Naive B cell (primary cell): Measurements from ENCODE around the gene PKNOX2. TPM values are rescaled to one million over a fixed set of nuclear protein-coding genes. Genes with fewer than 3 reads are reported as not detected.

Experiments used
- ATAC-seq, 2 donors: fragments of 150-1000 bp; cut with Tn5 transposase; 2 replicates each; pipeline ENCODE4 v1.10.0; 2021; ENCODE audit warnings: low read depth in 2 of 2, mild to moderate bottlenecking in 2 of 2, moderate library complexity in 2 of 2
- DNase-seq: peaks from one replicate; pipeline ENCODE4 v3.0.0; 2022
- H3K27ac Mint-ChIP-seq, 6 donors: one replicate each; pipeline ENCODE4 v1.8.0; 2020 to 2022; ENCODE audit warnings: mild to moderate bottlenecking in 6 of 6, mixed read lengths in 6 of 6, moderate library complexity in 5 of 6, inconsistent platforms in 2 of 6
- H3K27me3 Mint-ChIP-seq, 3 donors: one replicate each; pipeline ENCODE4 v1.8.0; 2021 to 2022; ENCODE audit warnings: mixed read lengths in 3 of 3, mild to moderate bottlenecking in 1 of 3
- H3K36me3 Mint-ChIP-seq, 2 donors: one replicate each; pipeline ENCODE4 v1.8.0; 2020 to 2022; ENCODE audit warnings: mixed read lengths in 2 of 2, inconsistent platforms in 1 of 2, mild to moderate bottlenecking in 1 of 2
- H3K4me1 Mint-ChIP-seq, 3 donors: one replicate each; pipeline ENCODE4 v1.8.0; 2020 to 2022; ENCODE audit warnings: mixed read lengths in 3 of 3, inconsistent platforms in 1 of 3, mild to moderate bottlenecking in 1 of 3, moderate library complexity in 1 of 3
- H3K4me3 Mint-ChIP-seq, 8 donors: one replicate each; pipeline ENCODE4 v1.8.0; 2020 to 2022; ENCODE audit warnings: mild to moderate bottlenecking in 8 of 8, mixed read lengths in 8 of 8, moderate library complexity in 8 of 8, inconsistent platforms in 2 of 8
- H3K9me3 Mint-ChIP-seq, 7 donors: one replicate each; pipeline ENCODE4 v1.8.0; 2020 to 2022; ENCODE audit warnings: mixed read lengths in 7 of 7, mild to moderate bottlenecking in 5 of 7, inconsistent platforms in 2 of 7, moderate library complexity in 1 of 7
- polyA plus RNA-seq, 6 donors: library from polyadenylated mRNA; unstranded; fragments of 300-500 nt; fragmentation: Illumina TruSeq; gene quantifications; one replicate each; pipeline ENCODE4 v1.2.3, GENCODE V29; 2021; ENCODE audit warnings: low read depth in 6 of 6

PKNOX2 gene
- polyA plus RNA-seq, 6 donors from 2014 or later, result not detected

DNA sequence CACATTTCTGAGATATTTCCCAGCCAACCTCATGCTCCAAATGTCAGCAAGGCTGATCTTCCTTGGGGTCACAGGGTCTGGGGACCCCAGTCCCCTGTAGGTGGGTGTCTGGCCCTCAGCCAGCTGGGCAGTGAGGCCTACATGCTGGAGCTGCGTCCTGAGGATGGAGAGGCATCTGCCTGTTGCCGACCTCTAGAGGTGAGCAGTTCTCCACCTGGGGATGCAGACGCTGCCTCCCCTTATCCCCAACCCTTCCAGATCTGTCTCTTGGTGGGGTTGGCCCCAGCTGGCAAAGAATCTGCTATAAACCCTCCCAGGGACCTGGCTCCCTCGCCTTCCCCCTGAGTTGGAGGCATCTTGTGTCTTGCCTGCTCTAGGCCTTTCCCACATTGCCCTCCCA is 79.6 kb downstream of the PKNOX2 start:
- Mint-ChIP-seq H3K9me3 (peaks cover 0 to 3% (median 0%) of the 10 kb centered on the region in 7 donors), H3K4me3 (no peak overlapping the region), H3K4me1 (no peaks in the 10 kb centered on the region), H3K27me3 (peaks cover 4 to 48% (median 29%) of the 10 kb centered on the region in 3 donors), H3K36me3 (no peaks in the 10 kb centered on the region), H3K27ac (no peak overlapping the region)
- DNase-seq, result no peak
- ATAC-seq, result no peak

DNA sequence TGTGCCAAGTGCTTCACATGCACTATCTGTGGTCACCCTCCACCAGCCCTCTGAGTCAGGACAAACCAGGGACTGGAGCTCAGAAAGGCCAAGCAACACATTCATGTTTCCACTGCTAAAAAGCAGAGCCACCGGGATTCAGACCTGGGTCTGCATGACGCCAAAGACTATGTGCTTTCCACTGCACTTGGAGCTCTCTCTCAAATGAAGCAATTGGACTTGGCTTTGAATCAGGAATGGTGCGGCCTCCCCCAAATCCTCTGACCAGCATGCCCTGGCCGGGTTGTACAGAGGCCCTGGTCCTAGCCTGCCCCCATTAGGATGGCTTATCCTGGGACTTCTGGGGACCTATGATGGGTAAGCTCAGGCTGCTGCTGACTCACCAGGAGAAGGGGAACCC is 80.7 kb downstream of the PKNOX2 start:
- H3K9me3 Mint-ChIP-seq, result peaks cover 0 to 3% (median 0%) of the 10 kb centered on the region in 7 donors
- peaks cover 4 to 39% (median 21%) of the 10 kb centered on the region in 3 donors for H3K27me3 Mint-ChIP-seq
- ATAC-seq, result no peak
- no peak for DNase-seq
- no peak overlapping the region for H3K4me3 Mint-ChIP-seq
- H3K27ac Mint-ChIP-seq, result no peak overlapping the region
- H3K4me1 Mint-ChIP-seq, result no peaks in the 10 kb centered on the region
- H3K36me3 Mint-ChIP-seq, result no peaks in the 10 kb centered on the region

DNA sequence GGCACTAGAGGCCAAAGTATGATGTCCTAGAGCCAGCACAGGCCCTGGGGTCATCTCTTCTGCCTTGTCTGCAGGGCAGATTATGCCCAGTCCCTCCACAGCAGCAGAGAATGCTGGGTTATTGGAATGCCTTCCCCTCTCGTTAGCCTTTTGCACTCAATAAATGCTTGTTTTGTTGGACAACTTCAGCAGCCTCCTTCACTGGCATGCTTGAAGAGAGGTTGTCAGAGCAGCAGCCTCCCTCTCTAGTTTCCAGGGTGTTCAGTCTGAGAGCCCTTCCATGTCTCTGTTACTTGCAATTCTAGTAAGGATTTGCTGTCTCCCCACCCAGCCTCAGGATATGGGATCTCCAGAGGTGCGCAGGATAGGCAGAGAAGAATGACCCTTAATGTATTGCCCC is 82.9 kb downstream of the PKNOX2 start:
- H3K27ac Mint-ChIP-seq, result no peak overlapping the region
- H3K27me3 Mint-ChIP-seq, result peaks cover 4 to 45% (median 11%) of the 10 kb centered on the region in 3 donors
- no peak for DNase-seq
- no peak overlapping the region for H3K4me3 Mint-ChIP-seq
- no peaks in the 10 kb centered on the region for H3K36me3 Mint-ChIP-seq
- H3K9me3 Mint-ChIP-seq, result no peaks in the 10 kb centered on the region
- H3K4me1 Mint-ChIP-seq, result no peaks in the 10 kb centered on the region
- no peak for ATAC-seq

DNA sequence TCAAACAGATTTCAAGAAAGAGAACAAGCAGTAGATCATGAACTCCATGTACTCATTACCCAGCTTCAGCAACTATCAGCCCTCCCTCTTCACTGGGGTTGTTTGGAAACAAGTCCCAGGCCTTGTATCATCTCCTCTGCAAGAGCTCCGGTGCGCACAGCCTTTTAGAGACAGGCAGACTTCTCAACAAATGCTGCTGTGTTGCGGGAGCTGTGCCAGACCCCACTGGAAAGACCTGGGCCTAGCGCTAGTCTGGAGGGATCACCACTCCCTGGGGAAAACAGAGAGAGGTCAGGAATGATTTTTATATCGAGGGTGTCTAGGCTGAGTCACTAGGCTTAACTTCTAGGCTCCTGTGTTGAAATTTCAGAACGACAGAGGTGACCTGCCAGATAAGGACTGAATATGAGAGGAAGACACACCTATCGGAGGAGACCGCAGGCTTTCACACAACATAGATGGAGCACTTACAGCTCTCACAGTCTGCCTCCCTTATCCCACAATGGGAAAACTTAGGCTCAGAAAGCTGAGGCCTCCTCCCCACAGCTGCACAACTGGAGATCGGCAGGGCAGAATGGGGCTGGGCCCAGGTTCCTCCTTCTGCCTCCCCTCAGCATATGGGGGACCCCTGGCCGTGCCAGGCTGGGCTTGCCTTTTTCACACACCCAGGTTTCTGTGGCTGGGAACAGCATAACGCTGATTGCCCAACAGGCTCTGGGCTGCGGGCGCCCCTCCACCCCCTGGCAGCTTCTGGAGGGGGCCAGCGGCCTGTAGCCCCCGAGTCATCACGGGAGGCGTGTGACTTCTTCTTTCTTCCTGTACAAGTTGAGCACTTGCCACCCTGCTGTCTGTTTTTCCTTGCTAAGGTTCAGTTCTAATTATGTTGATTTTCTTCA is 86.0 kb downstream of the PKNOX2 start:
- no peaks in the 10 kb centered on the region for H3K4me1 Mint-ChIP-seq

DNA sequence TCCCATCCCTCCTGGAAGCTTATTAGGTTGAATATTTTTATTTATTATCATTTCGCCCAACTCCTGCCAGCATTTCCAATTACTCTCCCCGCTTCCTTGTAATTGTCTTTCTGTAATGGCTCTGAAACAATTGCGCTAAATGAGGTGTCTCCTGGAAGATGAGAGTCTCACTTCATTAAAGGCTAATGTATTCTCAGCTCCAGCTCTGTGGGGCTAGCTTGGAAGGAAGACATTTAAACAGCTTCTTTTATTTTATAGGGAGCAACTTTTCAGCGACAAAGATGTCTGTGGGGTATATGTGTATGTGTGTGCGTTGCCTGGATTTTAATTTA is 86.6 kb downstream of the PKNOX2 start:
- ATAC-seq, result no peak
- peaks cover 5 to 37% (median 13%) of the 10 kb centered on the region in 3 donors for H3K27me3 Mint-ChIP-seq

More for the DNA sequence above, 86.0 kb downstream of the PKNOX2 start:
- peaks cover 6 to 43% (median 13%) of the 10 kb centered on the region in 3 donors for H3K27me3 Mint-ChIP-seq
- ATAC-seq, result no peak
- no peaks in the 10 kb centered on the region for H3K36me3 Mint-ChIP-seq
- H3K27ac Mint-ChIP-seq, result no peak overlapping the region
- DNase-seq, result no peak
- no peak overlapping the region for H3K4me3 Mint-ChIP-seq
- no peaks in the 10 kb centered on the region for H3K9me3 Mint-ChIP-seq

DNA sequence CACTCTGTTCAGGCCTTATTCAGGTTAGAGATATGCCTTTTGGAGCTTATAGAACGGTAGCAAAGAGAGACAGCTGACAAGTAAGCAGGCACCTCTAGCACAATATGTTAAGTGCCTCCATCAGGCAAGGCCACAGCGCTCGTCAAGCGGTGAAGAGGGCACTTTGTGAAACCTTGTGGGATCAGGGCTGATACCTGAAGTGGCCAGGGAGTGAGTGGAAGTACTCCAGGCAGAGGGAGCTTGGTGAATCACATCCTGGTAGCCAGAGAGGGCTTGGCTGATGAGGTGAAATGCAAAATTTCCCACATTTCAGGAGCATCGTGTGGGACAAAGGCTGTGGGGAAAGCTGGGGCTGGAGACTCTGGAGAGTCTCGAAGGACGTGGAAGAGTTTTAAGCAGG is 87.4 kb downstream of the PKNOX2 start:
- Mint-ChIP-seq H3K4me3 (no peak overlapping the region), H3K27me3 (peaks cover 5 to 29% (median 11%) of the 10 kb centered on the region in 3 donors)

More for the DNA sequence above, 86.6 kb downstream of the PKNOX2 start:
- Mint-ChIP-seq H3K9me3 (no peaks in the 10 kb centered on the region), H3K27ac (no peak overlapping the region), H3K36me3 (no peaks in the 10 kb centered on the region), H3K4me1 (no peaks in the 10 kb centered on the region), H3K4me3 (no peak overlapping the region)
- DNase-seq, result no peak

DNA sequence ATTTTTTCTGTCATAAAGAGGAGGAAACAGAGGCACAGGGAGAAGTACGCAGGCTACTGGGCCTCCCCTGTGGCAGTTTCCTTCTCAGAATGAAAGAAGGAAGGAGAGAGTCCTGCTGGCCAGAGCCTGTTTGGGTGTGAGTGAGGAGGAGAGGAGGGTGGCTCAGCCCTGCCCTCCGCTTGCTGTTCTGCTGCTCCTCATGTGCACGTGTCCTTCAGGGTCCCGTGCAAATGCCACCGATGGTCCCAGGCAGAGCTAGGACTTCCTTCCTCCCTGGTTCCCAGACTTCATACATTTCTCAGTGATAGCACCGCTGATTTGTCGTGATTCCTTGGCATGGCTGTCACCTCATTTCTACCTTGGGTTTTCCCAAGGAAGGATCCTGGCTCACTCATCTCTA is 88.7 kb downstream of the PKNOX2 start:
- no peaks in the 10 kb centered on the region for H3K4me1 Mint-ChIP-seq
- H3K4me3 Mint-ChIP-seq, result no peak overlapping the region
- H3K36me3 Mint-ChIP-seq, result no peaks in the 10 kb centered on the region
- H3K9me3 Mint-ChIP-seq, result no peaks in the 10 kb centered on the region
- no peak overlapping the region for H3K27ac Mint-ChIP-seq
- no peak for DNase-seq
- no peak for ATAC-seq
- H3K27me3 Mint-ChIP-seq, result peaks cover 5 to 17% (median 11%) of the 10 kb centered on the region in 3 donors

More for the DNA sequence above, 87.4 kb downstream of the PKNOX2 start:
- Mint-ChIP-seq H3K27ac (peak overlapping the region in 1 of 6 donors; percentile 72), H3K4me1 (no peaks in the 10 kb centered on the region), H3K36me3 (no peaks in the 10 kb centered on the region), H3K9me3 (no peaks in the 10 kb centered on the region)
- DNase-seq, result no peak
- no peak for ATAC-seq

DNA sequence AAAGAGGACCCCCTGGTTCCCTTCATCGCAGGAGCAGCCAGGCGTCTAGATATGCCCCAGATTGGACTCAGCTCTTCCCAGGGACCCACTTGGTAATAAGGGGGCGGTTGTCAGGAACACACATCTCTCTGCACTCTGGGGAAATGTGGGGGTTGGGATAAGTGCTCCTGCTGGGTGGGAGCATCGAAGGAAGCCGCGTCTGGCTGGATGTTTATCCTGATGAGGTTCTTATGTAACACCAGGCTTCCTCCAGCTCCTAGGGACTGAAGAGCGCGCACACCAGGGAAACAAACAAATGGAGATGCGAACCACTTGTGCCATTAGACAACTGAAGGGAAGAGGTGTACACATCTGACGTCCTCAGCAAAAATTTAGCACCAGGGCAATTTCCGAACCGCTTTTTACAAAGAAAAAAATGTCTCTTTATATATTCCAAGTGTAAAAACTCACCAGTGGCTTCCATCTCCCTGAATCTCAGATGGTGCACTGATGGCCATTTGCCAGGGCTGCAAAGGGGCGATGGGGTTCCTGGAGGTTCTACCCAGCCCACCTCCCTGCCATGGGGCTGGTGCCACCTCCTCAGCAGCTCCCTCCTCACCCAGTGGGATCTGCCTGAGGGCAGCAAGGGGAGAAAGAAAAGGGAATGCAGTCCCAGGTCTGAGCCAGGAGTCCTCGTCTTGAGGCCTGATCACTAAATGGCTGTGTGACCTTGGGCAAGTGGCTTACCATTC is 89.4 kb downstream of the PKNOX2 start:
- ATAC-seq (no peak), DNase-seq (no peak)
- H3K9me3 Mint-ChIP-seq, result no peaks in the 10 kb centered on the region
- H3K27me3 Mint-ChIP-seq, result peaks cover 5 to 17% (median 11%) of the 10 kb centered on the region in 3 donors
- no peaks in the 10 kb centered on the region for H3K36me3 Mint-ChIP-seq
- H3K27ac Mint-ChIP-seq, result no peak overlapping the region
- H3K4me3 Mint-ChIP-seq, result no peak overlapping the region
- H3K4me1 Mint-ChIP-seq, result no peaks in the 10 kb centered on the region

DNA sequence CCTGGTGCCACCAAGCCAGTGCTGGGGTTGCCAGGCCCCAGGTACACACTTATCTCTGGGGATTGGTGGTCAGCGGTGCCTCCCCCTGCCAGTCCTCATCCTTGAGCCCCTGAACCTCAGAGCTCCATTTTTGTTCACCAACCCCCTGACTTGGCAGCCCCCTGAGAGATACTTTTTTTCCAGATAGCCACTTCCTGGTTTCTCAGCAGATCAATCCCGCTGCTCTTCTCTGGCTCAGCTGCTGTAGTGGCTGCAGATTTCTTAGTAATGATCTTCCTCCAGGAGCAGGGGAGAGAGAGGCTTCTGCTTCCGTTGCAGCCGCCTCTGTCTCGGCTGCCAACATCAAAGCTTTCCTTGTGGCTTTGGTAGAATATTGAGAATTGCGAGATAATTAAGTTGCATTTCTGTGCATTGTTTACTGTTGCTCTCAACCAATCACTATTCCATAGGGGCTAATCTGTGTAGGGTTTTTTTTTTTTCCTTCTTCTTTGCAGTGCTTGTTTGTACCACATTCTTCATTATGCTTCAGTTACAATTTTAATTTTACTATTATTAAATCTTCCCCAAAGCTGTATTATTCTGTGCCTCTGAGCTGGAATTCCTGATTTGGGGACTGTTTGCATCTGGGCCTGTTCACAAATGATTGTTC is 92.1 kb downstream of the PKNOX2 start:
- peak overlapping the region in 1 of 6 donors; percentile 78 for H3K27ac Mint-ChIP-seq
- no peaks in the 10 kb centered on the region for H3K9me3 Mint-ChIP-seq
- H3K27me3 Mint-ChIP-seq, result peaks cover 14 to 26% (median 23%) of the 10 kb centered on the region in 3 donors
- DNase-seq (no peak), ATAC-seq (no peak)
- no peaks in the 10 kb centered on the region for H3K4me1 Mint-ChIP-seq
- no peak overlapping the region for H3K4me3 Mint-ChIP-seq
- H3K36me3 Mint-ChIP-seq, result peaks cover 0 to 2% of the 10 kb centered on the region in 2 donors

DNA sequence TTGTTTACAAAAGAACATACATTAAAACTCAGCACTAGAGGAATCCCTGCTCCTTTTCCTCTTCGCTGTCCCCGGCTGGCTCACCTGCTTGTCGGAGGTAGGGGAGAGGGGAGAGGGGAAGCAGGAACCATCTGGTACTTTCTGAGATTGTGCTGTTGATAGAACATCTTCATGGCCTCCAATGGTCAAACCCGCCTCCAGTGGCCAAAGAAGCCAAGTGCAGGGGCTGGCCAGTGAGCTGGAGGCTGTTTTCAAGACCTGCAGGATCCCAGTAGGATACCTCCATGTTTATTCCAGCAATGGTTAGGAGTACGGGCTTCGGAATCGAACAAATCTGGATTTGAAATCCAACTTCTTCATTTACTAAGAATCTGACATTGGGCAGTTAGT is 92.6 kb downstream of the PKNOX2 start:
- DNase-seq, result no peak
- no peaks in the 10 kb centered on the region for H3K9me3 Mint-ChIP-seq
- H3K4me3 Mint-ChIP-seq, result no peak overlapping the region
- H3K27me3 Mint-ChIP-seq, result peaks cover 17 to 28% (median 26%) of the 10 kb centered on the region in 3 donors
- ATAC-seq, result no peak
- H3K36me3 Mint-ChIP-seq, result peaks cover 0 to 7% of the 10 kb centered on the region in 2 donors
- H3K4me1 Mint-ChIP-seq, result peaks cover 0 to 4% (median 0%) of the 10 kb centered on the region in 3 donors
- H3K27ac Mint-ChIP-seq, result no peak overlapping the region

DNA sequence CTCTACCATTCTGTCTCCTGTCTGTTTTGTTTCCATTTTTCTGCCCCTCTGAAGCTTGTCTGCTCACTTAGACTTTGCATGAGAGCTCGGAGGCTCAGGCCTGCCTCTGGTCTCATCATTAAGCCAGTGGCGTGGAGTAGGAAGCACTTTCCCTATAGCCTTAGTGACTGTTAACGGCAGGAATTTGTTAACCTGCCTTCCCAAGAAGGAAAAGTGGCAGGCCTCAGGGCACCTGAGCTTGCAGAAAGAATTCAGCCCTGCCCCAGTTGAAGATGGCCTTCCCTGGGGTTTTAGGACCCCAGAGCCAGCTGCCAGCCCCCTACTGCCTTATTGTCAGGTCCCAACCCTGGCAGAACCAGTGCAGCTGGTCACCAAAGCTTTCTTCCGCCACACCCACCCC is 93.2 kb downstream of the PKNOX2 start:
- H3K27me3 Mint-ChIP-seq, result peaks cover 23 to 34% (median 28%) of the 10 kb centered on the region in 3 donors
- H3K4me1 Mint-ChIP-seq, result peaks cover 0 to 7% (median 0%) of the 10 kb centered on the region in 3 donors
- no peak overlapping the region for H3K4me3 Mint-ChIP-seq
- no peaks in the 10 kb centered on the region for H3K9me3 Mint-ChIP-seq
- H3K27ac Mint-ChIP-seq, result peak overlapping the region in 1 of 6 donors; percentile 39
- peaks cover 0 to 10% of the 10 kb centered on the region in 2 donors for H3K36me3 Mint-ChIP-seq
- DNase-seq (no peak), ATAC-seq (no peak)

DNA sequence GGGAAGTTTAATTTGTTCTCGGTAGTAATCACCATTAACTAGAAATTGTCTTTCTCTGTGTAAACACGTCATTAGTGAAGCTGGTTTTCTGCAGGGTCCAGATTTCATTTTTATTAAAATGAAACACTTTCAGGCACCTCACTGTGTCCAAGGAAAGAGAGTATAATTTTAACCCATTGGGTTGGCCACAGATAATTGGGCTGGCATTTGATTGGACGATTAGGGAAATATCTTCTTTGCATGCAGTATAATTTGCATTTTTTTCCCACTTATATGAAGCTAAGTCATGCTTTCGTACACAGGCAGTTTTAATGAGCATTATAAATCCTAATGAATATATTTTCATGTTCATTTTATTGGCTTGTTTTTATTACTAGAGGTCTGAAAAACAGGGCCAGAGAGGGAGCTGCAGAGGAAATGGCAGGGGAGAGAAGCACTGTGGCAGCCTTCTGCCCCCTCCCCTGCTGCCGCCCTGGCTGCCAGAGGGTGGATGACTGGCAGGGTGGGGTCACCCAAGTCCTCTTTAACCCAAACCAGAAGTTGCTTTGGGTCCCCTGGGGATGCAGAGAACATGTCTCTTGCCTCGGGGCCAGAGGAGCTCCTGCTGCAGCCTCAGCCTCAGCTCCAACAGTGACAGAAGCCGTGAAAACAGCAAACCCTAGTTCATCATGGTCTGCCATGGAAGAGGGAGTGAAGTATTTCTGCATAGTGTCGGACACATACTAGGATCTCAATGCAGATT is 93.9 kb downstream of the PKNOX2 start:
- H3K4me3 Mint-ChIP-seq, result no peak overlapping the region
- peak overlapping the region in 1 of 6 donors; percentile 39 for H3K27ac Mint-ChIP-seq
- DNase-seq (no peak), ATAC-seq (no peak)
- peaks cover 0 to 9% (median 0%) of the 10 kb centered on the region in 3 donors for H3K4me1 Mint-ChIP-seq
- H3K9me3 Mint-ChIP-seq, result no peaks in the 10 kb centered on the region
- H3K36me3 Mint-ChIP-seq, result peaks cover 0 to 10% of the 10 kb centered on the region in 2 donors
- H3K27me3 Mint-ChIP-seq, result peaks cover 25 to 41% (median 35%) of the 10 kb centered on the region in 3 donors

DNA sequence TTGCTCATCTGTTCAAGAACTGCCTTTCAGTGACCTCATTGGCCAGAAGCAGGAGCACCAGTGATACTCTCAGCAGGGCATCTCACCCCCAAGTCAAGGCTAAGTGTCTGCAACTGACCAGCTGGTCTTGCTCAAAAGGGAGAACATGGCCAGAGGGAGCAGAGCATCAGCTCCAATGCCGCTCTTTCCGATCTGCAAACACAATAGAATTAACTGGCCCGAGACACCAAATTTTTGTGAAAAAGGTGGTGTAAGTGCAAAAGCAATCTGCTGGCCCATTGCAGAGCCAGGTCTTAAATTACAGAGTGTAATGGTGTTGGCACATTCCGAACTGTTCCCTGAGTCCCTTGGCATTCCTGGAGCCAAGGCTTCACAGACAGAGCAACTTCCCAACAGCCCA is 97.0 kb downstream of the PKNOX2 start:
- ATAC-seq, result no peak
- Mint-ChIP-seq H3K9me3 (no peaks in the 10 kb centered on the region), H3K4me3 (peak overlapping the region in 1 of 8 donors; percentile 7), H3K27ac (no peak overlapping the region), H3K4me1 (peaks cover 0 to 9% (median 0%) of the 10 kb centered on the region in 3 donors), H3K36me3 (peaks cover 0 to 10% of the 10 kb centered on the region in 2 donors), H3K27me3 (peaks cover 26 to 65% (median 48%) of the 10 kb centered on the region in 3 donors)
- no peak for DNase-seq
